ENCODE results near the gene D2HGDH. TPM values are rescaled to one million over a fixed set of nuclear protein-coding genes. Genes with fewer than 3 reads are reported as not detected.

Gene D2HGDH
- total and polyA plus RNA-seq, 2 experiments from 2014 or later, result 3.7 to 17.3 TPM

- Histone ChIP-seq H2AFZ (no peak overlapping the region), H3K79me2 (replicated peaks; ENCODE audit: insufficient read depth) (no peaks in the 10 kb centered on the region), H3F3A (replicated peaks; ENCODE audit: low read depth) (0 out of 2 replicates have a peak, but pooled peaks cover 3% of the 10 kb centered on the region), H3K27me3 (ENCODE audit: insufficient read depth) (no peaks in the 10 kb centered on the region), H3K9me2 (ENCODE audit: insufficient read depth) (no peaks in the 10 kb centered on the region; the same call in 1 of the 2 replicates), H3K36me3 (ENCODE audit: insufficient read depth) (no peaks in the 10 kb centered on the region), H4K20me1 (replicated peaks; ENCODE audit: insufficient read depth) (no peaks in the 10 kb centered on the region), H3K27ac (ENCODE audit: low read depth) (no peak overlapping the region), H3K4me2 (no peak overlapping the region), H3K4me1 (ENCODE audit: insufficient read depth) (no peaks in the 10 kb centered on the region), H3K4me3 (no peak overlapping the region)
- Mint-ChIP-seq H3K36me3 (ENCODE audit: low read depth) (no peaks in the 10 kb centered on the region; the same call in 2 of the 3 replicates), H3K4me3 (no peak overlapping the region), H3K27me3 (ENCODE audit: insufficient read depth, low read depth, poor library complexity) (peaks cover 7% of the 10 kb centered on the region), H3K4me1 (no peaks in the 10 kb centered on the region), H3K9me3 (no peaks in the 10 kb centered on the region), H3K27ac (no peak overlapping the region)
- ATAC-seq (no peak), DNase-seq (ENCODE audit: low spot score) (no peak)
- TF ChIP-seq ZNF462 (CRISPR knock-in tag; IDR thresholded peaks at IDR 0.05), result no peak
- no peak for TF ChIP-seq EZH2 (IDR thresholded peaks at IDR 0.05; ENCODE audit: low read depth, unreplicated experiment)
- no peak for TF ChIP-seq ZNF331 (CRISPR knock-in tag; IDR thresholded peaks at IDR 0.05; ENCODE audit: low read depth)
- no peak for TF ChIP-seq JUNB (IDR thresholded peaks at IDR 0.05; ENCODE audit: unreplicated experiment)
- no peak for TF ChIP-seq CREB1 (CRISPR knock-in tag; IDR thresholded peaks at IDR 0.05; ENCODE audit: low read depth)
- TF ChIP-seq ZNF114 (CRISPR knock-in tag; IDR thresholded peaks at IDR 0.05), result no peak
- TF ChIP-seq, protein P1, sequence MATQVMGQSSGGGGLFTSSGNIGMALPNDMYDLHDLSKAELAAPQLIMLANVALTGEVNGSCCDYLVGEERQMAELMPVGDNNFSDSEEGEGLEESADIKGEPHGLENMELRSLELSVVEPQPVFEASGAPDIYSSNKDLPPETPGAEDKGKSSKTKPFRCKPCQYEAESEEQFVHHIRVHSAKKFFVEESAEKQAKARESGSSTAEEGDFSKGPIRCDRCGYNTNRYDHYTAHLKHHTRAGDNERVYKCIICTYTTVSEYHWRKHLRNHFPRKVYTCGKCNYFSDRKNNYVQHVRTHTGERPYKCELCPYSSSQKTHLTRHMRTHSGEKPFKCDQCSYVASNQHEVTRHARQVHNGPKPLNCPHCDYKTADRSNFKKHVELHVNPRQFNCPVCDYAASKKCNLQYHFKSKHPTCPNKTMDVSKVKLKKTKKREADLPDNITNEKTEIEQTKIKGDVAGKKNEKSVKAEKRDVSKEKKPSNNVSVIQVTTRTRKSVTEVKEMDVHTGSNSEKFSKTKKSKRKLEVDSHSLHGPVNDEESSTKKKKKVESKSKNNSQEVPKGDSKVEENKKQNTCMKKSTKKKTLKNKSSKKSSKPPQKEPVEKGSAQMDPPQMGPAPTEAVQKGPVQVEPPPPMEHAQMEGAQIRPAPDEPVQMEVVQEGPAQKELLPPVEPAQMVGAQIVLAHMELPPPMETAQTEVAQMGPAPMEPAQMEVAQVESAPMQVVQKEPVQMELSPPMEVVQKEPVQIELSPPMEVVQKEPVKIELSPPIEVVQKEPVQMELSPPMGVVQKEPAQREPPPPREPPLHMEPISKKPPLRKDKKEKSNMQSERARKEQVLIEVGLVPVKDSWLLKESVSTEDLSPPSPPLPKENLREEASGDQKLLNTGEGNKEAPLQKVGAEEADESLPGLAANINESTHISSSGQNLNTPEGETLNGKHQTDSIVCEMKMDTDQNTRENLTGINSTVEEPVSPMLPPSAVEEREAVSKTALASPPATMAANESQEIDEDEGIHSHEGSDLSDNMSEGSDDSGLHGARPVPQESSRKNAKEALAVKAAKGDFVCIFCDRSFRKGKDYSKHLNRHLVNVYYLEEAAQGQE (IDR thresholded peaks at IDR 0.05; ENCODE audit: unreplicated experiment), result no peak
- no peak for TF ChIP-seq NANOG (IDR thresholded peaks at IDR 0.05; ENCODE audit: borderline replicate concordance)
- TF ChIP-seq ETS1 (IDR thresholded peaks at IDR 0.05), result no peak
- TF ChIP-seq STAT1 (IDR thresholded peaks at IDR 0.05; ENCODE audit: unreplicated experiment), result no peak
- TF ChIP-seq, protein P2, sequence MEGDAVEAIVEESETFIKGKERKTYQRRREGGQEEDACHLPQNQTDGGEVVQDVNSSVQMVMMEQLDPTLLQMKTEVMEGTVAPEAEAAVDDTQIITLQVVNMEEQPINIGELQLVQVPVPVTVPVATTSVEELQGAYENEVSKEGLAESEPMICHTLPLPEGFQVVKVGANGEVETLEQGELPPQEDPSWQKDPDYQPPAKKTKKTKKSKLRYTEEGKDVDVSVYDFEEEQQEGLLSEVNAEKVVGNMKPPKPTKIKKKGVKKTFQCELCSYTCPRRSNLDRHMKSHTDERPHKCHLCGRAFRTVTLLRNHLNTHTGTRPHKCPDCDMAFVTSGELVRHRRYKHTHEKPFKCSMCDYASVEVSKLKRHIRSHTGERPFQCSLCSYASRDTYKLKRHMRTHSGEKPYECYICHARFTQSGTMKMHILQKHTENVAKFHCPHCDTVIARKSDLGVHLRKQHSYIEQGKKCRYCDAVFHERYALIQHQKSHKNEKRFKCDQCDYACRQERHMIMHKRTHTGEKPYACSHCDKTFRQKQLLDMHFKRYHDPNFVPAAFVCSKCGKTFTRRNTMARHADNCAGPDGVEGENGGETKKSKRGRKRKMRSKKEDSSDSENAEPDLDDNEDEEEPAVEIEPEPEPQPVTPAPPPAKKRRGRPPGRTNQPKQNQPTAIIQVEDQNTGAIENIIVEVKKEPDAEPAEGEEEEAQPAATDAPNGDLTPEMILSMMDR (conservative IDR thresholded peaks at IDR 0.05; ENCODE audit: low read depth in 2 of 2), result no peak
- TF ChIP-seq EZH2phosphoT487 (IDR thresholded peaks at IDR 0.05; ENCODE audit: unreplicated experiment), result no peak
- TF ChIP-seq POLR2AphosphoS5 (IDR thresholded peaks at IDR 0.05; ENCODE audit: low read depth), result no peak
These were observed 4.7 kb downstream of the D2HGDH start for GRCh38 chr2:241739177-241739576.
